GM10266 (cell line): ENCODE results near the gene ZNF211.

Experiments
- DNase-seq: peaks from one replicate; pipeline ENCODE4 v3.0.0; 2012; ENCODE audit errors: extremely low spot score
- CTCF ChIP-seq: IDR thresholded peaks from 2 replicates; pipeline ENCODE4 v1.5.1; 2012; ENCODE audit warnings: mild to moderate bottlenecking, low read depth; ENCODE audit not compliant: control insufficient read depth, insufficient read depth; ENCODE audit errors: missing control alignments

The ZNF211 gene

GRCh38 chr19:57611113-57611512 lies 21.9 kb upstream of the ZNF211 start:
- no peak for TF ChIP-seq CTCF
- no peak for DNase-seq

- TF ChIP-seq CTCF: no peak
- DNase-seq: peak; percentile 93
Measured at GRCh38 chr19:57613941-57614743, 18.8 kb upstream of the ZNF211 start, which contains the start of gene ZNF134. Gene ZNF134, plus strand, starts transcription at chr19:57614242. Its CDS starts 5,227 bp downstream, at chr19:57619469.

GRCh38 chr19:57615346-57615745 lies 17.6 kb upstream of the ZNF211 start:
- no peak for TF ChIP-seq CTCF
- no peak for DNase-seq

GRCh38 chr19:57620673-57621348 lies 12.2 kb upstream of the ZNF211 start:
- no peak for DNase-seq

GRCh38 chr19:57623091-57623490 lies 9.9 kb upstream of the ZNF211 start:
- no peak for TF ChIP-seq CTCF
- no peak for DNase-seq

More at GRCh38 chr19:57620673-57621348, 12.2 kb upstream of the ZNF211 start:
- no peak for TF ChIP-seq CTCF

- no peak for DNase-seq
- no peak for TF ChIP-seq CTCF
Measured at GRCh38 chr19:57633832-57634131, 814 bp downstream of the ZNF211 start.

- no peak for DNase-seq
- no peak for TF ChIP-seq CTCF
Measured at GRCh38 chr19:57637379-57637778, 4.4 kb downstream of the ZNF211 start.
